Choroid plexus epithelial cell (primary cell): ENCODE results near the gene RIN3.
A peak's percentile ranks its signal among the peaks of the same experiment; 100 is the strongest.

ENCODE experiments used
- DNase-seq: peaks from one replicate; pipeline ENCODE4 v3.0.0-alpha.2; 2010; ENCODE audit warnings: low read depth
- H3K4me3 ChIP-seq: 2 replicates; pipeline ENCODE4 v1.5.1; 2011; ENCODE audit warnings: low read depth, mild to moderate bottlenecking, control low read depth, low read length, moderate library complexity
- CTCF ChIP-seq: conservative IDR thresholded peaks from 2 replicates; pipeline ENCODE4 v1.5.1; 2011; ENCODE audit warnings: low read depth, mild to moderate bottlenecking, control low read depth, inconsistent platforms, low read length, moderate library complexity

The RIN3 gene

GRCh38 chr14:92717571-92718042 is 204.0 kb downstream of the RIN3 start:
- no peak overlapping the region for H3K4me3 ChIP-seq
- no peak for TF ChIP-seq CTCF
- no peak for DNase-seq

- H3K4me3 ChIP-seq, result no peak overlapping the region
- DNase-seq, result no peak
- no peak for TF ChIP-seq CTCF
Measured at GRCh38 chr14:92718664-92719063, 205.1 kb downstream of the RIN3 start.

GRCh38 chr14:92719421-92719820 is 205.8 kb downstream of the RIN3 start:
- no peak for TF ChIP-seq CTCF
- no peak overlapping the region for H3K4me3 ChIP-seq
- no peak for DNase-seq

- DNase-seq, result no peak
- no peak overlapping the region for H3K4me3 ChIP-seq
- no peak for TF ChIP-seq CTCF
Measured at GRCh38 chr14:92719890-92720323, 206.3 kb downstream of the RIN3 start.

GRCh38 chr14:92724516-92725340 is 211.1 kb downstream of the RIN3 start:
- TF ChIP-seq CTCF, result no peak
- DNase-seq, result no peak
- no peak overlapping the region for H3K4me3 ChIP-seq

- H3K4me3 ChIP-seq, result no peak overlapping the region
- no peak for TF ChIP-seq CTCF
- DNase-seq, result peak; percentile 95
Measured at GRCh38 chr14:92726135-92726932, 212.8 kb downstream of the RIN3 start.
